Neural progenitor cell (in vitro differentiated cells): ENCODE measurements around the gene RNF121. TPM values are rescaled to one million over a fixed set of nuclear protein-coding genes. Genes with fewer than 3 reads are reported as not detected.

Source experiments
- DNase-seq: peaks from one replicate; pipeline ENCODE4 v3.0.0-alpha.2; 2016; ENCODE audit warnings: low spot score
- H2AFZ ChIP-seq: fragments of 200-600 bp; sonication (generic); replicated peaks from 2 replicates; pipeline ENCODE4 v1.6.1; 2016; ENCODE audit warnings: antibody characterized with exemption
- H3F3A ChIP-seq: fragments of 200-600 bp; sonication (generic); 2 replicates; pipeline ENCODE4 v1.6.1; 2016; ENCODE audit warnings: antibody characterized with exemption, low read depth
- H3K27ac ChIP-seq: fragments of 200-600 bp; sonication (generic); 2 replicates; pipeline ENCODE4 v1.5.1; 2016; ENCODE audit warnings: mild to moderate bottlenecking
- H3K27me3 ChIP-seq: fragments of 200-600 bp; sonication (generic); 2 replicates; pipeline ENCODE4 v1.6.1; 2016; ENCODE audit warnings: mild to moderate bottlenecking, moderate library complexity
- H3K36me3 ChIP-seq: fragments of 200-600 bp; sonication (generic); 2 replicates; pipeline ENCODE4 v1.5.1; 2016
- H3K4me1 ChIP-seq: fragments of 200-600 bp; sonication (generic); 2 replicates; pipeline ENCODE4 v1.6.1; 2016; ENCODE audit warnings: mixed run types
- H3K4me2 ChIP-seq: fragments of 200-600 bp; sonication (generic); 2 replicates; pipeline ENCODE4 v1.6.1; 2016
- H3K4me3 ChIP-seq: fragments of 200-600 bp; sonication (generic); 2 replicates; pipeline ENCODE4 v1.5.1; 2016
- H3K79me2 ChIP-seq: fragments of 200-600 bp; sonication (generic); 2 replicates; pipeline ENCODE4 v1.6.1; 2016; ENCODE audit warnings: low read depth
- H3K9ac ChIP-seq: fragments of 200-600 bp; sonication (generic); 2 replicates; pipeline ENCODE4 v1.6.1; 2016
- H3K9me3 ChIP-seq: fragments of 200-600 bp; sonication (generic); 2 replicates; pipeline ENCODE4 v1.5.1; 2016; ENCODE audit warnings: low read depth
- H4K20me1 ChIP-seq: fragments of 200-600 bp; sonication (generic); 2 replicates; pipeline ENCODE4 v1.6.1; 2016; ENCODE audit warnings: low read depth
- H3K27ac Mint-ChIP-seq: 3 replicates; pipeline ENCODE4 v1.8.0; 2021; ENCODE audit warnings: mixed read lengths
- H3K27me3 Mint-ChIP-seq: 2 replicates; pipeline ENCODE4 v1.8.0; 2022; ENCODE audit warnings: low read depth, mild to moderate bottlenecking, inconsistent platforms, moderate library complexity, mixed read lengths; ENCODE audit not compliant: insufficient read depth
- H3K36me3 Mint-ChIP-seq: 3 replicates; pipeline ENCODE4 v1.8.0; 2021; ENCODE audit warnings: mixed read lengths
- H3K4me1 Mint-ChIP-seq: 3 replicates; pipeline ENCODE4 v1.8.0; 2021; ENCODE audit warnings: mixed read lengths
- H3K4me3 Mint-ChIP-seq: 3 replicates; pipeline ENCODE4 v1.8.0; 2021; ENCODE audit warnings: mild to moderate bottlenecking, moderate library complexity, mixed read lengths
- H3K9me3 Mint-ChIP-seq: 3 replicates; pipeline ENCODE4 v1.8.0; 2020; ENCODE audit warnings: mixed read lengths
- EZH2 ChIP-seq: fragments of 200-600 bp; sonication (generic); IDR thresholded peaks from 2 replicates; pipeline ENCODE4 v1.6.1; 2017; ENCODE audit warnings: antibody characterized with exemption, mild to moderate bottlenecking, moderate library complexity
- EZH2phosphoT487 ChIP-seq: fragments of 200-600 bp; sonication (generic); IDR thresholded peaks from 2 replicates; pipeline ENCODE4 v1.6.1; 2017; ENCODE audit warnings: antibody characterized with exemption
- total RNA-seq: library from RNA; depleted of rRNA; stranded (reverse); fragments of >200 nt; gene quantifications from 2 replicates; pipeline ENCODE4 v1.2.3, GENCODE V29; 2015; ENCODE audit warnings: low replicate concordance
- TF ChIP-seq, protein P1 (sequence below): fragments of 200-600 bp; sonication (generic); IDR thresholded peaks from 2 replicates; pipeline ENCODE4 v1.5.1; 2017; ENCODE audit warnings: antibody characterized with exemption, mild to moderate bottlenecking

The RNF121 gene
- total RNA-seq, 1 donor from 2014 or later = 16.7 TPM

DNA sequence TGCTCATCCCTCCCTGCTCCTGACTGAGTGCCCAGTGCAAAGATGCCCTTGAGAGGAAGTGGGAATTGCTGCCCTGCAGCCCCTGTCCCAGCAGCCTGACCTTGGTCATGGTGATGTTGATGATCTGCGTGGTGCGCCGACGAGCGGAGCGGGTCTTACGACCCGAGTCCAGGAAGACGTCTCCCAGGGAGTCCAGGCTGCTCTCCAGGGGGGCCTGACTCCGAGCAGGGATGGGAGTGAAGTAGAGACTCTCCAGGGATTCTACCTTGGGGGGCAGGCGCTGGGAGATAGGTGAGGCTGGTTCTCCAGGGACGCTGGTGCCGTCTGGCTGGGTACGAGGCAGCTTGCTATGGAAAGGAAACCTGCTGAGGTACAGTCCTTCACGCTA is 78.2 kb downstream of the RNF121 start:
- Histone ChIP-seq H3K4me2 (no peak overlapping the region), H3F3A (peaks cover 27% of the 10 kb centered on the region), H2AFZ (no peak overlapping the region), H3K36me3 (no peaks in the 10 kb centered on the region), H3K4me3 (no peak overlapping the region), H3K9ac (no peak overlapping the region), H3K79me2 (no peaks in the 10 kb centered on the region), H3K27me3 (no peaks in the 10 kb centered on the region), H3K9me3 (no peaks in the 10 kb centered on the region), H3K4me1 (no peaks in the 10 kb centered on the region), H3K27ac (no peak overlapping the region), H4K20me1 (peaks cover 48% of the 10 kb centered on the region)
- H3K27me3 Mint-ChIP-seq = peaks cover 14% of the 10 kb centered on the region
- H3K4me1 Mint-ChIP-seq = no peaks in the 10 kb centered on the region
- no peak for DNase-seq
- H3K9me3 Mint-ChIP-seq = no peaks in the 10 kb centered on the region
- no peak overlapping the region for H3K27ac Mint-ChIP-seq
- TF ChIP-seq EZH2phosphoT487 (no peak), EZH2 (no peak)
- TF ChIP-seq, protein P1, sequence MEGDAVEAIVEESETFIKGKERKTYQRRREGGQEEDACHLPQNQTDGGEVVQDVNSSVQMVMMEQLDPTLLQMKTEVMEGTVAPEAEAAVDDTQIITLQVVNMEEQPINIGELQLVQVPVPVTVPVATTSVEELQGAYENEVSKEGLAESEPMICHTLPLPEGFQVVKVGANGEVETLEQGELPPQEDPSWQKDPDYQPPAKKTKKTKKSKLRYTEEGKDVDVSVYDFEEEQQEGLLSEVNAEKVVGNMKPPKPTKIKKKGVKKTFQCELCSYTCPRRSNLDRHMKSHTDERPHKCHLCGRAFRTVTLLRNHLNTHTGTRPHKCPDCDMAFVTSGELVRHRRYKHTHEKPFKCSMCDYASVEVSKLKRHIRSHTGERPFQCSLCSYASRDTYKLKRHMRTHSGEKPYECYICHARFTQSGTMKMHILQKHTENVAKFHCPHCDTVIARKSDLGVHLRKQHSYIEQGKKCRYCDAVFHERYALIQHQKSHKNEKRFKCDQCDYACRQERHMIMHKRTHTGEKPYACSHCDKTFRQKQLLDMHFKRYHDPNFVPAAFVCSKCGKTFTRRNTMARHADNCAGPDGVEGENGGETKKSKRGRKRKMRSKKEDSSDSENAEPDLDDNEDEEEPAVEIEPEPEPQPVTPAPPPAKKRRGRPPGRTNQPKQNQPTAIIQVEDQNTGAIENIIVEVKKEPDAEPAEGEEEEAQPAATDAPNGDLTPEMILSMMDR = no peak
- H3K4me3 Mint-ChIP-seq = no peak overlapping the region
- peaks cover 38% of the 10 kb centered on the region for H3K36me3 Mint-ChIP-seq

DNA sequence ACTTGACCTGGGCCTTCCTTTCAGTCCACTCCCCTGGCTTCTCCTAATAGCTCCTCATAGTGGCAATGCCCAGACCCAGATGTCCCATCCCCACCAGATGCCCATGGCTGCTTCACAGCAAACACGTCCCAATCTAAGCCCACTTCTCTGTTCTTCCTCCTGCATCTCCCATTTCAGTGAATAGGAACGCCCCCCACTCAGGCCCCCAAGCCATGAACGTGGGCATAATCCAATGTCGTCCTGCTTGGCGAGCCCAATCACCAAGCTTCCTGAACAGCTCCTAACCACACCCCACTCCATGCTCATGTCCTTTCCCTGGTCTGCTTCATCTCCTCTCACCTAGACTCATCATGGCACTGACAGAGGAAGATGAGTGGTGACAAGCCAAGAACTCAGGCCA is 78.7 kb downstream of the RNF121 start:
- no peaks in the 10 kb centered on the region for H3K79me2 ChIP-seq
- no peak overlapping the region for H3K4me2 ChIP-seq
- no peaks in the 10 kb centered on the region for H3K27me3 ChIP-seq
- no peaks in the 10 kb centered on the region for H3K36me3 ChIP-seq
- no peak overlapping the region for H3K27ac Mint-ChIP-seq
- H3K4me1 ChIP-seq = no peaks in the 10 kb centered on the region
- no peak overlapping the region for H2AFZ ChIP-seq
- no peak overlapping the region for H3K9ac ChIP-seq
- no peaks in the 10 kb centered on the region for H3K9me3 ChIP-seq
- peaks cover 51% of the 10 kb centered on the region for H4K20me1 ChIP-seq
- H3K4me3 ChIP-seq = no peak overlapping the region
- H3K4me3 Mint-ChIP-seq = no peak overlapping the region
- no peak for DNase-seq
- peaks cover 34% of the 10 kb centered on the region for H3K36me3 Mint-ChIP-seq
- H3K27me3 Mint-ChIP-seq = peaks cover 13% of the 10 kb centered on the region
- TF ChIP-seq EZH2 (no peak), EZH2phosphoT487 (no peak)
- TF ChIP-seq, protein P1 = no peak
- no peaks in the 10 kb centered on the region for H3K4me1 Mint-ChIP-seq
- H3K27ac ChIP-seq = no peak overlapping the region
- no peaks in the 10 kb centered on the region for H3K9me3 Mint-ChIP-seq
- H3F3A ChIP-seq = peaks cover 22% of the 10 kb centered on the region

DNA sequence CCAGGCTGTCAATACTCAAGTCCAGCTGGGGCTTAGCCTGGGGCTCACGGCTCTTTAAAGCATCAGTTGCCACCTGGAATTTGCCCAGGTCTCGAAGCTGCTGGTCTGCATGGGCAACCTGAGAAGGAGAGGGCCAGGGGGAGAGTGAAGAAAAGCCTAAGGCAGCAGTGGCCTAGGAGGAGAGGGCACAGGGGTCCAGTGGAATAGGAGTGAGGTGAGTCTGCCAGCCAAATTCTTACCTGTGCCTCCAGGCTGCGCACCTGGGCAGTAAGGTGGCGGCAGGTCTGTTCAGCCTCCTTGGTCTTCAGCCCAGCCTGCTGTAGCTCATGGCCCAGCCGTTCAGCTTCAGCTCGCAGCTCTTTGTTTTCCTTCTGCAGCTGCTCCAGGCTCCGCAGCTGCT is 79.9 kb downstream of the RNF121 start:
- H3K36me3 Mint-ChIP-seq = peaks cover 31% of the 10 kb centered on the region
- H3K27me3 Mint-ChIP-seq = peaks cover 18% of the 10 kb centered on the region
- no peak for TF ChIP-seq EZH2
- TF ChIP-seq, protein P1 = no peak
- no peak for TF ChIP-seq EZH2phosphoT487
- Histone ChIP-seq H3K36me3 (no peaks in the 10 kb centered on the region), H3K79me2 (no peaks in the 10 kb centered on the region), H3K4me1 (no peaks in the 10 kb centered on the region), H3K9me3 (no peaks in the 10 kb centered on the region), H2AFZ (no peak overlapping the region), H3F3A (peaks cover 15% of the 10 kb centered on the region), H4K20me1 (peaks cover 47% of the 10 kb centered on the region), H3K9ac (no peak overlapping the region), H3K27ac (no peak overlapping the region), H3K4me3 (no peak overlapping the region), H3K27me3 (no peaks in the 10 kb centered on the region), H3K4me2 (no peak overlapping the region)
- H3K9me3 Mint-ChIP-seq = no peaks in the 10 kb centered on the region
- DNase-seq = no peak
- H3K4me1 Mint-ChIP-seq = no peaks in the 10 kb centered on the region
- no peak overlapping the region for H3K27ac Mint-ChIP-seq
- H3K4me3 Mint-ChIP-seq = no peak overlapping the region
